Upper lobe of left lung (tissue), 6 donors: Measurements from ENCODE around the gene BAZ1B. TPM values are rescaled to one million over a fixed set of nuclear protein-coding genes. Genes with fewer than 3 reads are reported as not detected.
"Not testable (repeated sequence)": the region's sequence is repeated elsewhere in the genome, so short reads cannot be mapped to it uniquely, and the experiment has no call there.

Experiments used
- ATAC-seq, 2 donors: fragments of 200-7000 bp; cut with Tn5 transposase; one replicate each; pipeline ENCODE4 v1.9.1; 2022; ENCODE audit warnings: mild to moderate bottlenecking in 2 of 2, moderate library complexity in 2 of 2; ENCODE audit not compliant: low FRiP score in 2 of 2
- DNase-seq, 2 donors: peaks; one replicate each; pipeline ENCODE4 v3.0.0-alpha.2; 2019 to 2020
- H3K27ac ChIP-seq, 4 donors: fragments of 200-600 bp; sonication (generic); one replicate each; pipeline ENCODE4 v1.5.1; 2016 to 2019
- H3K27me3 ChIP-seq, 4 donors: fragments of 200-600 bp; sonication (generic); one replicate each; pipeline ENCODE4 v1.5.1; 2017 to 2019
- H3K36me3 ChIP-seq, 4 donors: fragments of 200-600 bp; sonication (generic); one replicate each; pipeline ENCODE4 v1.5.1; 2016 to 2019
- H3K4me1 ChIP-seq, 4 donors: fragments of 200-600 bp; sonication (generic); one replicate each; pipeline ENCODE4 v1.5.1; 2018 to 2019
- H3K4me3 ChIP-seq, 4 donors: fragments of 200-600 bp; sonication (generic); one replicate each; pipeline ENCODE4 v1.5.1; 2017 to 2019; ENCODE audit warnings: mild to moderate bottlenecking in 2 of 4, moderate library complexity in 1 of 4
- H3K9me3 ChIP-seq, 4 donors: fragments of 200-600 bp; sonication (generic); one replicate each; pipeline ENCODE4 v1.5.1; 2018 to 2019
- CTCF ChIP-seq, 6 experiments: fragments of 450-650 bp in 4 of 6; fragments of 200-600 bp in 2 of 6; sonication (generic) in 2 of 6; IDR thresholded peaks; one replicate each; pipeline ENCODE4 v1.5.1; 2016 to 2019; ENCODE audit warnings: antibody characterized with exemption in 6 of 6
- EP300 ChIP-seq, 4 donors: sonication (generic); formaldehyde crosslinking; IDR thresholded peaks; one replicate each; pipeline ENCODE4 v1.5.1; 2017; ENCODE audit warnings: antibody characterized with exemption in 4 of 4, control low read depth in 2 of 4
- POLR2A ChIP-seq, 4 donors: fragments of 450-650 bp; IDR thresholded peaks; one replicate each; pipeline ENCODE4 v1.5.1; 2016 to 2017; ENCODE audit warnings: antibody characterized with exemption in 4 of 4, mild to moderate bottlenecking in 2 of 4
- POLR2AphosphoS5 ChIP-seq, 2 donors: sonication (generic); formaldehyde crosslinking; IDR thresholded peaks; one replicate each; pipeline ENCODE4 v1.5.1; 2017; ENCODE audit warnings: antibody characterized with exemption in 2 of 2
- whole genome bisulfite sequencing, 2 donors: methylation state at CpG; one replicate each; pipeline ENCODE4 v1.1.5; 2017 to 2018; 5-methylcytosine and 5-hydroxymethylcytosine counted together
- total RNA-seq, 6 donors: library from RNA; depleted of rRNA in 4 of 6; stranded (reverse); fragments of >200 nt in 4 of 6; gene quantifications; one replicate each; pipeline versions ENCODE4 v1.1.0 to v1.2.1, GENCODE V29; 2016 to 2021
- donor health status: DM: no; HTN: no; CAD: no; lungs with moderate emphysema.
- donor health status: DM: no; HTN: yes; CAD: no; lungs with severe emphysema.

The BAZ1B gene
- total RNA-seq, 6 donors from 2014 or later = 45.8 to 71.4 (median 56.0) TPM

- Histone ChIP-seq H3K36me3 (no peaks in the 10 kb centered on the region), H3K27me3 (no peaks in the 10 kb centered on the region), H3K4me3 (peak overlapping the region in 3 of 4 donors; percentile 9 to 34 (median 19)), H3K9me3 (no peaks in the 10 kb centered on the region), H3K4me1 (peaks cover 5 to 9% (median 7%) of the 10 kb centered on the region in 4 donors), H3K27ac (no peak overlapping the region)
- WGBS, 2 donors = 25 to 32% methylated on average over 36 to 41 of the region's 52 CpGs
- DNase-seq (peak in 1 of 2 donors; percentile 84), ATAC-seq (peak; percentile 42 to 72)
- TF ChIP-seq EP300 (IDR thresholded peaks at IDR 0.05) (no peak), CTCF (IDR thresholded peaks at IDR 0.05) (no peak), POLR2A (IDR thresholded peaks at IDR 0.05) (no peak), POLR2AphosphoS5 (IDR thresholded peaks at IDR 0.05) (no peak)
These were observed 98.3 kb downstream of the BAZ1B start for GRCh38 chr7:73423519-73424488.

GRCh38 chr7:73420610-73421009 lies 101.5 kb downstream of the BAZ1B start:
- H3K4me1 ChIP-seq, H3K4me3 ChIP-seq, H3K27ac ChIP-seq, ATAC-seq, DNase-seq, H3K9me3 ChIP-seq, H3K36me3 ChIP-seq, H3K27me3 ChIP-seq: not testable (repeated sequence)
- WGBS, 2 donors = 74 to 77% methylated on average over 8 of the region's 8 CpGs

- not testable (repeated sequence) for H3K27me3 ChIP-seq, H3K9me3 ChIP-seq, DNase-seq, ATAC-seq, H3K27ac ChIP-seq, H3K4me3 ChIP-seq, H3K4me1 ChIP-seq, H3K36me3 ChIP-seq
- 25% methylated on average over 8 of the region's 8 CpGs for WGBS, 2 donors
These were observed 102.1 kb downstream of the BAZ1B start for GRCh38 chr7:73420016-73420415.

GRCh38 chr7:73418113-73418703 lies 103.9 kb downstream of the BAZ1B start:
- no peak overlapping the region for H3K4me3 ChIP-seq
- H3K36me3 ChIP-seq = no peaks in the 10 kb centered on the region
- WGBS, 2 donors = 78 to 79% methylated on average over 8 of the region's 8 CpGs
- H3K27me3 ChIP-seq = no peaks in the 10 kb centered on the region
- ATAC-seq (no peak), DNase-seq (no peak)
- H3K4me1 ChIP-seq = no peaks in the 10 kb centered on the region
- no peaks in the 10 kb centered on the region for H3K9me3 ChIP-seq
- TF ChIP-seq POLR2A (IDR thresholded peaks at IDR 0.05) = no peak
- no peak for TF ChIP-seq POLR2AphosphoS5 (IDR thresholded peaks at IDR 0.05)
- no peak for TF ChIP-seq EP300 (IDR thresholded peaks at IDR 0.05)
- no peak for TF ChIP-seq CTCF (IDR thresholded peaks at IDR 0.05)
- H3K27ac ChIP-seq = no peak overlapping the region

GRCh38 chr7:73410541-73411131 lies 111.5 kb downstream of the BAZ1B start:
- H3K9me3 ChIP-seq, H3K27me3 ChIP-seq, H3K27ac ChIP-seq, DNase-seq, H3K4me3 ChIP-seq, H3K36me3 ChIP-seq, H3K4me1 ChIP-seq: not testable (repeated sequence)
- 20 to 27% methylated on average over 1 to 15 of the region's 15 CpGs for WGBS, 2 donors
- peak in 1 of 2 donors; percentile 40 for ATAC-seq

- H3K9me3 ChIP-seq, ATAC-seq, H3K4me1 ChIP-seq, H3K27me3 ChIP-seq, DNase-seq, H3K36me3 ChIP-seq, H3K27ac ChIP-seq, H3K4me3 ChIP-seq: not testable (repeated sequence)
- 100% methylated on average over 2 to 3 of the region's 3 CpGs for WGBS, 2 donors
These were observed 117.2 kb downstream of the BAZ1B start for GRCh38 chr7:73404860-73405259.

- not testable (repeated sequence) for H3K36me3 ChIP-seq, H3K27me3 ChIP-seq, H3K27ac ChIP-seq, H3K4me1 ChIP-seq, H3K9me3 ChIP-seq
- DNase-seq (peak; percentile 65 to 94), ATAC-seq (peak; percentile 50 to 79)
- H3K4me3 ChIP-seq = peak overlapping the region in 2 of 4 donors; percentile 8 to 21
- WGBS, 2 donors = 54 to 73% methylated on average over 11 to 19 of the region's 19 CpGs
These were observed 122.7 kb downstream of the BAZ1B start for GRCh38 chr7:73399185-73400050.
